Measurements from ENCODE around the gene SP3.

SP3 gene

GRCh38 chr2:173997269-173997668, 32.1 kb upstream of the SP3 start:
- H3K4me3 ChIP-seq (ENCODE audit: low read length) = no peak overlapping the region
- no peak for TF ChIP-seq CTCF (conservative IDR thresholded peaks at IDR 0.05; ENCODE audit: low read length)
- DNase-seq (ENCODE audit: low read depth) = peak; percentile 88

GRCh38 chr2:173996766-173997165, 31.6 kb upstream of the SP3 start:
- DNase-seq (ENCODE audit: low read depth) = no peak
- no peak overlapping the region for H3K4me3 ChIP-seq (ENCODE audit: low read length)
- no peak for TF ChIP-seq CTCF (conservative IDR thresholded peaks at IDR 0.05; ENCODE audit: low read length)

- no peak for TF ChIP-seq CTCF (conservative IDR thresholded peaks at IDR 0.05; ENCODE audit: low read length)
- DNase-seq (ENCODE audit: low read depth) = no peak
- H3K4me3 ChIP-seq (ENCODE audit: low read length) = no peak overlapping the region
Observed at GRCh38 chr2:173993459-173993858, 28.3 kb upstream of the SP3 start.

- H3K4me3 ChIP-seq (ENCODE audit: low read length) = no peak overlapping the region
- peak; percentile 77 for DNase-seq (ENCODE audit: low read depth)
- TF ChIP-seq CTCF (conservative IDR thresholded peaks at IDR 0.05; ENCODE audit: low read length) = no peak
Observed at GRCh38 chr2:173991856-173992588, 26.8 kb upstream of the SP3 start.

GRCh38 chr2:173990970-173991819, 26.0 kb upstream of the SP3 start:
- H3K4me3 ChIP-seq (ENCODE audit: low read length) = peak overlapping the region; percentile 17; the same call in 1 of the 2 replicates
- DNase-seq (ENCODE audit: low read depth) = peak; percentile 87
- no peak for TF ChIP-seq CTCF (conservative IDR thresholded peaks at IDR 0.05; ENCODE audit: low read length)

- no peak for TF ChIP-seq CTCF (conservative IDR thresholded peaks at IDR 0.05; ENCODE audit: low read length)
- DNase-seq (ENCODE audit: low read depth) = no peak
- no peak overlapping the region for H3K4me3 ChIP-seq (ENCODE audit: low read length)
Observed at GRCh38 chr2:173990245-173990644, 25.1 kb upstream of the SP3 start.

- H3K4me3 ChIP-seq (ENCODE audit: low read length) = no peak overlapping the region
- no peak for TF ChIP-seq CTCF (conservative IDR thresholded peaks at IDR 0.05; ENCODE audit: low read length)
- no peak for DNase-seq (ENCODE audit: low read depth)
Observed at GRCh38 chr2:173989884-173990215, 24.7 kb upstream of the SP3 start.

Data from AG10803 (cell line).